GM19351 (cell line): ENCODE results near the gene OR7A17.

Source experiments
- ATAC-seq: cut with Tn5 transposase; IDR thresholded peaks from one replicate; pipeline ENCODE4 v1.9.1; 2021; ENCODE audit warnings: mild to moderate bottlenecking, moderate library complexity; ENCODE audit not compliant: unreplicated experiment

Gene OR7A17

DNA sequence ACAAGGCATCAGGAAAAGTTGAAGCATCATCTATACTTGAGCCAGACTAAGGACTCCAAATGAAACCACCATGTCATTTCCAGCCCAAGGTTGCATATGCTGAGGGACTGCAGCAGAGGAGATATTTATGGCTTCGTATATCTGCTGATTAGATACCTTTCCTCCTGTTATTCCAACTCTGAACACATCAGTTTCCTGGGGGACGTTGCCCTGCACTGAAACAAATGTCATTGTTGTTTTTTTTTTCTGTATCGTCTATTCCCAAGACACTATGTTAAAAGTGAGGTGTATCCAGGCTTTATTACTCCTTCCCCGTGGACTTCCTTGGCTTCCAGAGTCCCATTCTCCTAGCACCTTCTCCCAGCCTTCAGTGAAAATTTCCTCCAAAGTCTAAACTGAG is at the start of gene OR7A17:
Gene OR7A17 (minus strand): TSS at position 101 of the 400 bp plus-strand sequence. CDS start 4,777 bp downstream, outside the sequence.
- no peak for ATAC-seq

DNA sequence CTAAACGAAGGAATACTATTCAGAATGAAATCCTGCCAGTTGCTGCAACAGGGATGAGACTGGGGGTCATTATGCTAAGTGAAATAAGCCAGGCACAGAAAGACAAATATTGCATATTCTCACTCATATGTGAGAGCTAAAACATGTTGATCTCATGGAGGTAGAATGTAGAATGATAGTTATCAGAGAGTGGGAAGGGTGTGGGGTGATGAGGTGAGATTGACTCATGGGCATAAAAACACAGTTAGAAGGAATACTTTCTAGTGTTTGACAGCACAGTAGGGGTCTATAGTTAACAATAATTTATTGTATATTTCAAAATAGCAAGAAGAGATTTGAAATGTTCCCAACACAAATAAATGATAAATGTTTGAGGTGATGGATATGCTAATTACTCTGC is 47.6 kb upstream of the OR7A17 start:
- ATAC-seq, result no peak

DNA sequence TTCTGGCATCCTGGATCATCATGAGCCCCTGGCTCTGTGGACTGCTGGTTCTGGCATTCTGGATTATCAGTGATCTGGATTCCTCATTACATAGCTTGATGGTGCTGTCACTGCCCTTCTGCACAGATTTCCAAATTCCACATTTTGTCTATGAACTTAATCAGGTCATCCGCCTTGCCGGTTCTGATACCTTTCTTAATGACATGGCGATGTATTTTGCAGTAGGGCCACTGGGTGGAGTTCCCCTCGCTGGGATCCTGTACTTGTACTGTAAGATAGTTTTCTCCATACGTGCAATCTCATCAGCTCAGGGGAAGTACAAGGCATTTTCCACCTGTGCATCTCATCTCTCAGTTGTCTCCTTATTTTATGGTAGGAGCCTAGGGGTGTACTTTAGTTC is 30.9 kb upstream of the OR7A17 start:
- no peak for ATAC-seq

GRCh38 chr19:14915116-14915515 is 29.2 kb upstream of the OR7A17 start:
- ATAC-seq, result no peak

DNA sequence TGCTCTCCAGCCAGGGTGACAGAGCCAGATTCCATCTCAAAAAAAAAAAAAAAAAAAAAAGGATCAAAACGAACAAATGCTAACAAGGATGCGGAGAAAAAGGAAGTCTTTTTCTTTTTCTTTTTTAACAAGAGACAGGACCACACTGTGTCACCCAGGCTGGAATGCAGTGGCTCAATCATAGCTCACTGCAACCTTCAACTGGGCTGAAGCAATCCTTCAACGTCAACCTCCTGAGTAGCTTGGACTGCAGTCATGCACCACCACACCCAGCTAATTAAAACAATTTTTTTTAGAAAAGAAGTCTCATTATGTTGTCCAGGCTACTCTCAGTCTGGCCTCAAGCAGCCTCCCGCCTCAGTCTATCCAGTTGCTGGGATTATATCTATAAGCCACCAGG is 20.8 kb upstream of the OR7A17 start:
- ATAC-seq, result no peak

- no peak for ATAC-seq
Measured at GRCh38 chr19:14901675-14902260, 15.8 kb upstream of the OR7A17 start.

GRCh38 chr19:14890643-14891379 is 4.9 kb upstream of the OR7A17 start:
- ATAC-seq, result no peak

- ATAC-seq, result no peak
Measured at GRCh38 chr19:14889994-14890642, 4.2 kb upstream of the OR7A17 start.

DNA sequence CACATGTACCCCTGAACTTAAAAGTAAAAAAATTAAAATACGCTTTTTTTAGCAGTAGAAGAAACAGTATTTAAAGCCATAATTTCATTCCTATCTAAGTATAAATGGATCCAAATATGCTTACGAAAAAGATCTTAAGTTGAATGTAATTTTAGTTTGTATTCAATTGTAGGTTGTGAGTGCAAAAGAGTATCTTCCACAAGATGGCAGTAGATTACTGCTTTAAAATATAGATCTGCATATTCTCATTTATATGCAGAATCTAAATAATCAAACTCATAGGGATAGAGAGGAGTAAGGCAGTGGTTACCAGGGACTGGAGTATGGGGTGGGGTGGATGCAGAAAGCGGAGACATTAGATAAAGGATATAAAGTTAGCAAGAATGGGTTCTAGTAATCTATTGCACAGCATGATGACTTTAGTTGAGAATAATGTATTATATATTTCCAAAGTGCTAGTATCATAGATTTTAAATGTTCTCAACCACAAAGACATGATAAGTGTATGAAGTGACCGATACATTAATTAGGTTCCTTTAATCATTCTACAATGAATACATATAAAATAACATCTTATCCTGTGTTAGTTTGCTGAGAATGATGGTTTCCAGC is 14.2 kb downstream of the OR7A17 start:
- no peak for ATAC-seq

DNA sequence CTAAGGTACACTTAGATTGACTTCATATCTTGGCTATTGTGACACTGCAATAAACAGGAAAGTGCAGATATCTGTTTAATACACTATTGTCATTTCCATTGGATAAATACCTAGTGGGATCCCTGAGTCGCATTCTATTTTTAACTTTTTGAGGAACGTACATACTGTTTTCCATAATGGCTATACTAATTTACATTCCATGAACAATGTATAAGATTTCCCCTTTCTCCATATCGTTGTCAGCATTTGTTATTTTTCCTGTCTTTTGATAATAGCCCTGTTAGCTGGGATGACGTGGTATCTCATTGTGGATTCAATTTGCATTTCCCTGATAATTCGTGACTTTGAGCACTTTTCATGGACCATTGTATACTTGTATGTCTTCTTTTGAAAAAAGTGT is 17.4 kb downstream of the OR7A17 start:
- ATAC-seq, result no peak

GRCh38 chr19:14848822-14849221 is 37.1 kb downstream of the OR7A17 start, which contains the start of gene OR7A10:
OR7A10 (minus strand) TSS chr19:14848922; CDS start chr19:14841877, 7,045 bp downstream.
- ATAC-seq, result no peak

DNA sequence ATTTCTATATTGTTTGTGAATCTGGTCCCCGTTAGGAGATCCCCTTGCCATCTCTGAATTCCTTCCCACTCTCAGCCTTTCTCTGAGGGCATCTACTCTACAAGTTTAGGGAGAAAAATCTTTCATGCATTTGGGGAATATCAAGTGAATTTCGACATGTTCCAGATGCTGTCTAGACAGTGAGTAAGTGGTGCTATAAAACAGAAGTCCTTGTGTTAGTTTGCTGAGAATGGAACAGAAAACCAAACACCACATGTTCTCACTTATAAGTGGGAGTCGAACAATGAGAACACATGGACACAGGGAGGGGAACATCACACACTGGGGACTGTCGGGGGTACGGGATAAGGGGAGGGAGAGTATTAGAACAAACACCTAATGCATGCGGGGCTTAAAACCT is 42.4 kb downstream of the OR7A17 start:
- no peak for ATAC-seq

- no peak for ATAC-seq
Measured at GRCh38 chr19:14843169-14843568, 42.8 kb downstream of the OR7A17 start.

DNA sequence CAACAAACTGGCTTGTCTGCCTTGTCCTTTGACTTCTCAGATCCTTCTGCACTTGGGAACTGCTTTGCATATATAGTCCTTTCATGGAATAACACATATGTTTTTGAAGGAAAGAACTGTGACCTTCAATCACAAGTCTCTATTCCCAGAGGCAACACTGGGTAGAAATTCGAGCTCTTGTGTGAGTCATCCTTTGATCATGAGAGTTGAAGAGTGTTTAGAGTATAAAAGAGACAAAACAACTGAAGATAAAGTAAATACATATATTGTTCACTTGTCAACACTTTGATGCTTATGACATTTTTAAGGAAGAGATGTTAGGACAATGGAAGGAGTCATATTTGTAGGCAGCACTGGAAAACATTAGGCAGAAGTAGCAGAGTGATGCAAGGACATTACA is 45.7 kb downstream of the OR7A17 start:
- no peak for ATAC-seq

DNA sequence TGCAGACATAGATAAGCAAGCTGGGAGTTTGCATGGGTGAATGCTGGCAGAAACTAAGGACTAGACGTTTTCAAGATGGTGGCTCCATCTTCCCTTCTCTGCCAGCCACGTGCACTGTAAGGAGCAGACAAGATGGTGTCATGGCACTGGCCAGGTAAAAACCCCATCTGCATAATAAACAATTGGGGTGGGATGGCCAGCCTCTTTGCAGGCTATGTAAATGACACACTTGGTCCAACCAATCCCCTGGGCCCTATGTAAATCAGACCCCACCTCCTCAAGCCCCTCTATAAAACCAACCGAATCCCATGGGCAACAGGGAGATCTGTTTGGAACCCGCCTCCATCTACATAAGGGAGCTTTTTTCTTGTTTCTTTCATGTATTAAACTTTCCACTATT is 48.5 kb downstream of the OR7A17 start:
- no peak for ATAC-seq

DNA sequence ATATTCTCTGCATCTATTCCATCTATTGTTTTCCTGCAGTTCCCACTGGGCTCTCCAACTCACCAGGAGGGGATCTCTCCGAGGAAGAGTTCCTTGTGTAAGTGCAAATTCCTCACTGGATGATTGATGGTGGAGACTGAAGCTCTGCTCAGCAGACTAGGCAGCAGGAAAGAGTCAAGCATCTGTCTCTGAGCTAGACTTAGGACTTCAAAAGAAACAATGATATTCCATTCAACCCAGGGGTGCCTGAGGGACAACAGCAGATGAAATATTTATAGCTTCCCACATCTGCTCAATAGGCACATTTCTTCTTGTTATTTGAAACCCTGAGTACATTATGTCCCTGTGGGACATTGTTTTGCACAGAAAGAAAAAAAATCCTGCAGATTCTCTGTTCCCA is 50.9 kb downstream of the OR7A17 start, which contains the start of the genes OR7A5 and OR7C1:
Gene OR7A5 (minus strand): TSS at position 175 of the 400 bp plus-strand sequence. CDS start 6,944 bp downstream, outside the sequence.
Gene OR7C1 (minus strand): TSS at position 175 of the 400 bp plus-strand sequence. CDS start 35,049 bp downstream, outside the sequence.
- no peak for ATAC-seq

- no peak for ATAC-seq
Measured at GRCh38 chr19:14830702-14831101, 55.2 kb downstream of the OR7A17 start.
